GM12891 (cell line): ENCODE measurements around the gene TSPAN4.

Experiments
- PAX5 ChIP-seq: IDR thresholded peaks from 2 replicates; pipeline ENCODE4 v1.6.1; 2011; ENCODE audit warnings: low read length, moderate library complexity, mild to moderate bottlenecking; ENCODE audit not compliant: insufficient read depth, severe bottlenecking
- POLR2A ChIP-seq: IDR thresholded peaks from 2 replicates; pipeline ENCODE4 v1.6.1; 2011; ENCODE audit warnings: low read depth, low read length, control low read depth
- POLR2AphosphoS5 ChIP-seq: IDR thresholded peaks from 2 replicates; pipeline ENCODE4 v1.6.1; 2011; ENCODE audit warnings: low read depth, low read length, control low read depth
- POU2F2 ChIP-seq: IDR thresholded peaks from 2 replicates; pipeline ENCODE4 v1.6.1; 2011; ENCODE audit warnings: low read depth, mild to moderate bottlenecking, control low read depth, low read length, moderate library complexity
- SPI1 ChIP-seq: IDR thresholded peaks from 2 replicates; pipeline ENCODE4 v1.6.1; 2011; ENCODE audit warnings: low read depth, low read length, control low read depth
- TAF1 ChIP-seq: IDR thresholded peaks from 2 replicates; pipeline ENCODE4 v1.6.1; 2011; ENCODE audit warnings: low read depth, low read length, control low read depth

GRCh38 chr11:911031-911889 lies 68.6 kb downstream of the TSPAN4 start:
- peak; percentile 72; the same call in 1 of the 2 replicates for TF ChIP-seq POLR2AphosphoS5
- TF ChIP-seq TAF1 = peak; percentile 56
- peak; percentile 6 for TF ChIP-seq PAX5
- TF ChIP-seq POLR2A = peak; percentile 57
- no peak for TF ChIP-seq SPI1
- no peak for TF ChIP-seq POU2F2
